ENCODE measurements around the gene MAGI3. TPM values are rescaled to one million over a fixed set of nuclear protein-coding genes. Genes with fewer than 3 reads are reported as not detected.
"Not testable (repeated sequence)": the region's sequence is repeated elsewhere in the genome, so short reads cannot be mapped to it uniquely, and the experiment has no call there.

Gene MAGI3
- total RNA-seq, 1 donor from 2014 or later = 6.0 TPM

DNA sequence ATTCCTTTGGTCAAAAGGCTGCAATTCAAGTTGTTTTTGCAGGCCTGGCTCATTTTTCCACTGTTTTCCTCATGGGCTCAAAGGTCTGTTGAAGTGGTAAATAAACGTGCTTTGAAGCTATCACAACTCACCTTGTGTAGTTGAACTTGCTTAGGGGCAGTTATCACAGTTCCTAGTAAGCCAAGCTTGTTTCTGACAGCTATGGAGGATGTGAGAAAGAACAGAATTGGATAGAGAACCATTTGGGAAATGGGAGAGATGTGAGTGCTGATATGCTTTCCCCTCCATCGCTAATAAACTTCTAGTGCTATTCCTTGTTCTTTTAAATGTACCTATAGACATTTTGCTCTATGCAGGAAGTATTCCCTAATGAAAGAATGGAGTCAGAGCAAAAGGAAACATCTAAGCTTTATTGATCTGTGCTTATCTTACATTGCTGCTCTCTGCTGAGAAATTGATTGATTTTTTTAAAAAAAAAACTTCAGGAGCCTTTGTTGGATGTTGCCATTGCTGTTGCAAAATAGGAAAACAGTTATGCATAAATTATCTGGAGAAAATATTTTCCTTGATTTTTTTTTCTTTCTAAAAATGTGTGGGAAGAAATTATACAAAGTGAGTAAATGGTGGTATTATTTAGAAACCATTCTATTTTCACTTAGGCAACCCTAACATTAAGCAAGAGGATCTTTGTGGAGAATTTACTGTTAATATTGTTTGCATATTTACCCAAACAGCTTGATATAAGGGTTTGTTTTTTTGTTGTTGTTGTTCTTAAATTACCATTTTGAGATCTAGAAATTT, 118.2 kb downstream of the MAGI3 start:
- intact Hi-C loops (cut with micrococcal nuclease) = no loop called here

- intact Hi-C loops (cut with micrococcal nuclease) = not testable (repeated sequence)
Measured at GRCh38 chr1:113509766-113510165, 119.5 kb downstream of the MAGI3 start.

GRCh38 chr1:113511269-113511668, 121.0 kb downstream of the MAGI3 start:
- intact Hi-C loops (cut with micrococcal nuclease) = no loop called here

DNA sequence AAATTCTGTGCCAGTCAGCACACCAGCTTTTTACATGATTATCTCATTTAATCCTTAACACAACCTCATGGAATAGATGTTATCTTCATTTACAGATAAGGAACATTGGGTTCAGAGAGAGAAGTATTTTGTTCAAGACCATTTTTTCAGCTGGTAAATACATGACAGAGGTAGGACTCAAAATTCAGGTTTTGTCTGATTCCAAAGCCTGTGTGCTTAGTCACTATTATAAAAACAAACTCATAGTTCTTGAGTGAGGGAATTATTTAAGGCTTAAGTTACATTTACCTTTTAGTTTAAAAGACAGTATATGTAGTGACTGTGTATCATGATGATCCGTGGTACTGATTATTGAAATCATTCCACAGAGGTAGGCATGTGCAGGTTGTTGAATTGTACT, 125.2 kb downstream of the MAGI3 start:
- intact Hi-C loops (cut with micrococcal nuclease) = no loop called here

DNA sequence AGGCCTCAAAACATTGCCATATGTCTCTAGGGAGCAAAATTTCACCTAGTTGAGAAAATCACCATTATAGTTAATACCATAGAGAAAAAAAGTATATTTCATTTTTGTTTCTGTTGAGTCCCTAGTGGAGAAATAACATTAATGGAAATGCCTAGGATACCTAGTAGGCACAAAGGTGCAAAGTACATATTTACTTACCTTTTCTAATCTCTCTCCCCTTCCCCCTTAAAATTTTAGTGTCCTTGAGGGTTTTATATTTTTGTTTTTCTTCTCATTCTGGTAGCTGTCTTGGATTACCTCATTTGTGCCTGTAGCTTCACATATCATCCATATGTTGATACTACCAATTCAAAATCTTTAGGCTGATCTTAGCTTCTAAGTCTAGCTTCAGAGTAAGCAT, 127.0 kb downstream of the MAGI3 start:
- intact Hi-C loops (cut with micrococcal nuclease) = no loop called here

- intact Hi-C loops (cut with micrococcal nuclease) = no loop called here
Measured at GRCh38 chr1:113517983-113518382, 127.7 kb downstream of the MAGI3 start.

DNA sequence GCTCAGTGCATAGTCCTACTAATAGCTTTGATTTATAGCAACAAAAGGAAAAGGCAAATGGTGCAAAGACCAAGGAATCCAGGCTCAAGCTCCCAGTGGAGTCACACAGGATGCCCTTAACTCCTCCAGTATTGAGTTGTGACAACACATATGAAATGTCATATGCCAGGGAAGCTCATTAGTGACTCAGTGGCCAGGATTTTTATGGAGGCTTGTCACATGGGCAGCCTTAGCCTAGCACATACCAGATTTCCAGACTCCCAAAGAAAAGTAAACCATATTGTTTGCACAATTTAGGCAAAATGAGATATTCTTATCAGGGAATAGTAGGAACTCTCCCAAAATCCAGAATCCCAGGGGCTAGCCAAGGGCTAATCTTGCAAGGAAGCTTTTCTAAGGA, 129.2 kb downstream of the MAGI3 start:
- intact Hi-C loops (cut with micrococcal nuclease) = no loop called here

DNA sequence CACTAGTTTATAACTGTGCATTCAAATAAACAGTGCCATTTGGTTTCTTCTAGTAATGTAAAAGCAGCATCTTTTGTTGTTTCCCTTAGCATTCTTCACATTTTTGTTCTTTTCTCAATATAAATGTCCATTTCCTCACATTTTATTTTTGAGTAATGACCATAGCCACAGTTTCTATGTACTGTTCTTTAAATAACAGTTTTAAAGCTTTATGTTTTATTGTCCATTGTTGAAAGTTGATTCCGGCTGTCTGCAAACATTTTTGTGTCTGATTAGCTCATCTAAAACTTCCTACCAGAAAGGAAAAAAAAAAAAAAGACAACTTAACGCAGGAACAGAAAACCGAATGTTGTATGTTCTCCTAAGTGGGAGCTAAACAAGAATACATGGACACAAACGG, 139.7 kb downstream of the MAGI3 start:
- intact Hi-C loops (cut with micrococcal nuclease) = no loop called here

GRCh38 chr1:113531321-113531720, 141.0 kb downstream of the MAGI3 start:
- intact Hi-C loops (cut with micrococcal nuclease) = no loop called here

- intact Hi-C loops (cut with micrococcal nuclease) = no loop called here
Measured at GRCh38 chr1:113533061-113533460, 142.7 kb downstream of the MAGI3 start.

DNA sequence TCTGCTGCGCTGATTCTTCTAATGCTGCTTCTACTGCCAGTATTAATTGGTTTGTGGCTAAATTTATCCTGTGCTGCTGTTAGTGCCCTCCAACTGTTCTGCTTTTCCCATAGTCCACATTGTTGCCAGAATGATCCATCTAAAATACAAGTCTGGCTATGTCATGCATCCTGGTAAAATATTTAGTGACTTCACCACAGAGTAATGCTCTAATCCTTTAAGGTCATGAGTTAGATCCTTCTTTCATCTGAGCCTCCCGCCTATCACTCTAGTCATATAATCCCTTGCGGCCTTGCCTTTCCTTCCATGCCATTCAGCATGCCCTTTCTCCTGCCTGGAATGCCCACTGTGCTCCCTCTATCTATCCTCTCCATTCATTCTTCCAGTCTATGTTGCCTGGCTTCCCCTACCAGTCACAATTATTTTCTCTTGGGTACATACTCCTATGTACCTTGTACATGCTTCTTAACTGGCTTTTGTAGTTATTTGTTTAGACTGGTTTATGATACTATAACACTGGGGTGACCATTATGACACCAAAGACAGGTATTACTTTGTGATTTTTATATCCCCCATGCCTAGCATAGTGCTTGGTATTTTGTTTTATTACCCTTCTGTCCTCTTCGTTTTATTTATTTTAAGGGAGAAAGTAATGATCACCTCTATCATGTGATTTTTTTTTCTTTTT, 144.0 kb downstream of the MAGI3 start:
- intact Hi-C loops (cut with micrococcal nuclease) = no loop called here

GRCh38 chr1:113534875-113535274, 144.6 kb downstream of the MAGI3 start:
- intact Hi-C loops (cut with micrococcal nuclease) = no loop called here

DNA sequence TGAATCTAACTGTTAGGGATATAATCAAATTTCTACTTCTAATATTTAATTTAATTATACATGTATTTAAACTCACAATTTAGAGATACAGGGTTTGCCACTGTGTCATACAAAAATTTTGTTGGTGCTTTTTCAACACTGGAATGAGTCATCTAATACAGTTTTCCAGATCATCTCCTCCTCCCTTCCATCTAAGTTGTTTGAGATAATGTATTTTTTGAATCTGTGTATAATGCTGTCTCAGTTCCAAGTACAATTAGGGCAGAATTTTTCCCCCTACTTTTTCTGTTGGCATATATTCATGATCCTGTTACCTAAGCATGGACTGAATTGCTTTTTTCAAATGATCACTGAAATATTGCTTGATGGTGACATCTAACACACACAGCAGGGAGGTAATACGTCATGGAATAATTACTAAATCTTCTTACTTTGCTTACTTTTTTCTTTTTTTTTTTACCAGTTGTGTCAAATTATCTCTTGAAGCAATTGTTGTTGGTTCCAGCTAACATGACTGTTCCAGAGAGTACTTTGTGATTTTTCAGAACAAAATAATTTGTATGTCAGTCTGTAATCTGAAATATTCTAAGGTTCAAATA, 146.0 kb downstream of the MAGI3 start:
- intact Hi-C loops (cut with micrococcal nuclease) = no loop called here

DNA sequence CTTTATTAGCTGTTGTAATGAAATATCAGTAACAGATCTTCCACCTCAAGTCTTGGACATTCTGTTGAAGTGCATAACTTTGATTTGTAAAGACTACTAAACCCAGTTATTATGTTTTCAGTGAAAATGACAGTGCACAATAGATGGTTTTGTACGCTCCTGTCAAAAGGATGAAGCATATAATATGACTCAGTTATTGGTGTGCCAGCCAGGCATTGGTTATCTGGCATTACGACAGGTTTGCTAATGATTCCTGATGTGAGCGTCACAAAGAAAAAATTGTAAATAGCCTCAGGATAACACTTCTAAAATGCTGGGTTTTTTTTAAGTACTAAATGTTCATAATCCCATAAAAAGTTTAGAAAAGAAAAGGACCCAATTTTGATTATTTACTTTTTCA, 147.9 kb downstream of the MAGI3 start:
- intact Hi-C loops (cut with micrococcal nuclease) = no loop called here

- intact Hi-C loops (cut with micrococcal nuclease) = no loop called here
Measured at GRCh38 chr1:113540335-113540734, 150.0 kb downstream of the MAGI3 start.

GRCh38 chr1:113541106-113541505, 150.8 kb downstream of the MAGI3 start:
- intact Hi-C loops (cut with micrococcal nuclease) = no loop called here

- intact Hi-C loops (cut with micrococcal nuclease) = no loop called here
Measured at GRCh38 chr1:113542221-113542701, 151.9 kb downstream of the MAGI3 start.

DNA sequence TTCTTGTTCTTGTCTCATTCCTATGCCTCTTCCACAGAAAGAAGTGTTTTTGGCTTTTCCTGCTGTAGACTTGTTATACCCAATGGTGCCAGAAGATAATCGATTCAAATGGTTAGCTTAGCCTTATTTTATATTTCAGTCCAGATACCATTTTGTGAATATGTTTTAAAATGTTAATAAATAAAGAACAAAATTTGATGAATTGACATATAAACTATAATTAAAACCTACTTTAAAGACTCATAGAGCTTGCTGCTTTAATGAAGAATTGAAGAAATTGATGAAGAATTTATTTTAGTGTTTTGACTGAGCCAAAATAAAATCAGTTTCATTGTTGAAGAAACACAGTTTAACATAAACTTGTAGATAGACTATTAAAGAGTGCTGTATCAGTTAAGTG, 152.8 kb downstream of the MAGI3 start:
- intact Hi-C loops (cut with micrococcal nuclease) = no loop called here

- intact Hi-C loops (cut with micrococcal nuclease) = no loop called here
Measured at GRCh38 chr1:113545210-113545609, 154.9 kb downstream of the MAGI3 start.

DNA sequence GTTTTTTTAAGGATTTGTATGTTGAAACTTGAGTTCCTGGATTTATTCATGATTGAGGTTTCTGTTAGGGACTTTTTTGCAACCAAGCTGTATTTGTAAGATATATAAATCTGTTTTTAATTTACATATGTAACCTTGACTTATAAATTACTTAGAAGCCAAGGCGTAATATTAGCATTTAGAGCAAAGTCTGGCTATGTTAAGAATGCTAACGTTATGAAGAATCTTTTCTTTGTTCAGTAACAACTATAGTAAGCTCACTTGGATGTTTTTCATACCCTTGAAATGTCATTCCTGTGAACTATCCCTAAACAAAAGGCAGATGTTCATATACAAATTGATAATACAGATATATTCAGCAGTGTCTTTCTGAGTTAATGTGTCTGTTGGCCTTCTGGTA, 155.3 kb downstream of the MAGI3 start:
- intact Hi-C loops (cut with micrococcal nuclease) = no loop called here

DNA sequence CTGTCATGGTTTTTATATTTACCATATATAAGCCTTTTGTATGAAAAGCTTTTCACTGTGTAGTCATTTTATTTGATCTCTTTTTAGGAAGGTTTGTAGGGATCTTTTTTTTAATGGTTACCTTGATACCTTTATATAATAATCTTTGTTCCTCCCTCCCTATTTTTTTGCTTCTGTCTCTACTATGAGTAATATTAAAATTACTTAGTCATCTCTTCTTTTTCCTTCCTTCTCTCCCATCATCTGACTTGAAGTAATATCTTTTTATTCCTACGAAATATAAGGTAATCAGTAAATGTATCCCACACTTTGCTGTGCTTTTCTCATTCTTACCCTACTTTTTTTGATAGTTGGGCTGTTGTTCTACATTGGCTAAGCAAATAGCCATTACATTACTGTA, 161.4 kb downstream of the MAGI3 start:
- intact Hi-C loops (cut with micrococcal nuclease) = no loop called here

DNA sequence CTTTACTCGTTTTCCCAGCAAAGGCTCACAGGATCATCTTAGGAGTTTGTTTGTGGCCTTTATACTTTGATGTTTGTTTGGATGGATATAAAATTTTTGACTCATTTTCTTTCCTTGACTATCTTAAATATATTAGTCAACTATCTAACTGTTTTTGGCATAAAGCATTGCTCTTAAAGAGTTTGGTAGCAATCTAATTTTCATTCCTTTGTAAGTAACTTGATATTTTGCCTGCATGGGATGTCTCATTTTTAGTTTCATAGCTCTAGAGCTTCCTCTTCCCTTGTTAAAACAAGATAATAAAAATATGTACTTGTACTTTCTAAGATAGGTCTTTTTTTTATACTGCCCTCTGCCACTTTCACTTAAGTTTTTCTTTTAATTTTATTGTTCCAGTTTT, 161.9 kb downstream of the MAGI3 start:
- intact Hi-C loops (cut with micrococcal nuclease) = no loop called here
